Lung (tissue), 12 donors: Measurements from ENCODE around the gene ZNF148. TPM values are rescaled to one million over a fixed set of nuclear protein-coding genes. Genes with fewer than 3 reads are reported as not detected.

Source experiments
- ATAC-seq: fragments of 200-7000 bp; cut with Tn5 transposase; one replicate; pipeline ENCODE4 v1.9.1; 2020; ENCODE audit warnings: moderate number of reproducible peaks; ENCODE audit not compliant: insufficient read depth, low FRiP score
- DNase-seq, 3 donors: peaks; one replicate each; pipeline ENCODE4 v3.0.0-alpha.2; 2013 to 2017
- H3K27ac ChIP-seq, 2 donors: one replicate each; pipeline ENCODE4 v1.5.1; 2013; ENCODE audit warnings: mild to moderate bottlenecking in 2 of 2, moderate library complexity in 2 of 2, control low read depth in 1 of 2, inconsistent platforms in 1 of 2, low read depth in 1 of 2, low read length in 1 of 2
- H3K27me3 ChIP-seq, 3 donors: one replicate each; pipeline ENCODE4 v1.5.1; 2013; ENCODE audit warnings: low read length in 2 of 3; ENCODE audit not compliant: control insufficient read depth in 3 of 3, insufficient read depth in 3 of 3
- H3K36me3 ChIP-seq, 4 donors: one replicate each; pipeline ENCODE4 v1.5.1; 2013; ENCODE audit warnings: low read length in 4 of 4, mild to moderate bottlenecking in 1 of 4, moderate library complexity in 1 of 4; ENCODE audit not compliant: control insufficient read depth in 4 of 4, insufficient read depth in 4 of 4
- H3K4me1 ChIP-seq, 5 donors: one replicate each; pipeline ENCODE4 v1.5.1; 2013; ENCODE audit warnings: low read length in 5 of 5, mild to moderate bottlenecking in 2 of 5, moderate library complexity in 1 of 5; ENCODE audit not compliant: control insufficient read depth in 5 of 5, insufficient read depth in 5 of 5
- H3K4me3 ChIP-seq: one replicate; pipeline ENCODE4 v1.5.1; 2013; ENCODE audit warnings: mild to moderate bottlenecking, control low read depth, moderate library complexity
- H3K9ac ChIP-seq, 2 donors: one replicate each; pipeline ENCODE4 v1.5.1; 2013; ENCODE audit warnings: low read length in 2 of 2, control low read depth in 1 of 2; ENCODE audit not compliant: insufficient read depth in 1 of 2
- H3K9me3 ChIP-seq, 4 donors: one replicate each; pipeline ENCODE4 v1.5.1; 2013; ENCODE audit warnings: low read length in 3 of 4, mild to moderate bottlenecking in 1 of 4, moderate library complexity in 1 of 4; ENCODE audit not compliant: control insufficient read depth in 4 of 4, insufficient read depth in 3 of 4
- CTCF ChIP-seq: IDR thresholded peaks from 2 replicates; pipeline ENCODE4 v1.5.1; 2012; ENCODE audit warnings: mild to moderate bottlenecking; ENCODE audit errors: control extremely low read depth, extremely low read depth
- WGBS, 2 donors: extraction: QIAGEN DNeasy Blood & Tissue Kit; methylation state at CpG; one replicate each; pipeline ENCODE4 v1.1.7; 2013; 5-methylcytosine and 5-hydroxymethylcytosine counted together
- polyA plus RNA-seq, 2 donors: library from polyadenylated mRNA; stranded (reverse); fragments of 200-250 nt; gene quantifications; one replicate each; pipeline ENCODE4 v1.2.1, GENCODE V29; 2013
- total RNA-seq, 2 donors: library from RNA; depleted of rRNA in 1 of 2; stranded (reverse); fragments of >200 nt in 1 of 2; gene quantifications; one replicate each; pipeline ENCODE4 v1.2.1, GENCODE V29; 2014 to 2021
- donor health status: control.
- donor health status: control.
- donor health status: Bipolar disorder and iron deficiency.
- donor health status: healthy.
- donor health status: DM: yes; HTN: yes; CAD: no.

Gene ZNF148
- total and polyA plus RNA-seq, 4 donors: 3.5 to 46.2 (median 20.4) TPM

- H3K9me3 ChIP-seq: no peaks in the 10 kb centered on the region
- peaks cover 0 to 2% (median 0%) of the 10 kb centered on the region in 4 donors for H3K36me3 ChIP-seq
- no peak for ATAC-seq
- no peaks in the 10 kb centered on the region for H3K27me3 ChIP-seq
- TF ChIP-seq CTCF: no peak
- H3K4me1 ChIP-seq: peaks cover 0 to 18% (median 0%) of the 10 kb centered on the region in 5 donors
- no peak overlapping the region for H3K27ac ChIP-seq
- H3K4me3 ChIP-seq: no peak overlapping the region
- 76 to 79% methylated on average over 10 of the region's 10 CpGs for WGBS, 2 donors
- H3K9ac ChIP-seq: peak overlapping the region in 1 of 2 donors; percentile 23
- peak; percentile 35 to 63 (median 44) for DNase-seq
Measured at GRCh38 chr3:125186261-125186787, 188.8 kb downstream of the ZNF148 start.

- Histone ChIP-seq H3K4me1 (peaks cover 0 to 14% (median 0%) of the 10 kb centered on the region in 5 donors), H3K36me3 (peaks cover 0 to 2% (median 0%) of the 10 kb centered on the region in 4 donors), H3K9me3 (no peaks in the 10 kb centered on the region), H3K4me3 (no peak overlapping the region), H3K27me3 (no peaks in the 10 kb centered on the region), H3K9ac (peak overlapping the region in 1 of 2 donors; percentile 23), H3K27ac (no peak overlapping the region)
- ATAC-seq: no peak
- WGBS, 2 donors: 89 to 91% methylated on average over 3 of the region's 3 CpGs
- no peak for DNase-seq
- TF ChIP-seq CTCF: no peak
Measured at GRCh38 chr3:125185805-125186204, 189.3 kb downstream of the ZNF148 start.

- TF ChIP-seq CTCF: no peak
Measured at GRCh38 chr3:125179884-125180240, 195.3 kb downstream of the ZNF148 start.

More at GRCh38 chr3:125179884-125180240, 195.3 kb downstream of the ZNF148 start:
- Histone ChIP-seq H3K36me3 (no peaks in the 10 kb centered on the region), H3K27me3 (no peaks in the 10 kb centered on the region), H3K4me1 (no peaks in the 10 kb centered on the region), H3K4me3 (no peak overlapping the region), H3K9me3 (no peaks in the 10 kb centered on the region), H3K9ac (no peak overlapping the region), H3K27ac (no peak overlapping the region)
- WGBS, 2 donors: 93 to 95% methylated on average over 1 of the region's 1 CpG
- no peak for DNase-seq
- ATAC-seq: no peak
